Activated CD8-positive, alpha-beta memory T cell treated with anti-CD3 and anti-CD28 coated beads, Interleukin-2, amount 10 ng/mL, durations not matched to agents 7 days and 5 days (primary cell): ENCODE results near the gene SKI. TPM values are rescaled to one million over a fixed set of nuclear protein-coding genes. Genes with fewer than 3 reads are reported as not detected.

Source experiments
- ATAC-seq: fragments of 150-1000 bp; cut with Tn5 transposase; one replicate; pipeline ENCODE4 v1.10.0; 2021; ENCODE audit warnings: moderate library complexity
- CTCF ChIA-PET: fragments of 350-600 bp; sonication (Branson Sonifier 250); formaldehyde crosslinking; loops from one replicate; lab custom pipeline; 2021; ENCODE audit warnings: antibody characterized with exemption; lab: Charles Lee
- DNase-seq: peaks from one replicate; pipeline ENCODE4 v3.0.0-alpha.2; 2020
- H3K27ac Mint-ChIP-seq: one replicate; pipeline ENCODE4 v1.8.0; 2021; ENCODE audit warnings: mild to moderate bottlenecking, mixed read lengths
- H3K27me3 Mint-ChIP-seq: one replicate; pipeline ENCODE4 v1.8.0; 2021; ENCODE audit warnings: mixed read lengths
- H3K36me3 Mint-ChIP-seq: one replicate; pipeline ENCODE4 v1.8.0; 2021; ENCODE audit warnings: mild to moderate bottlenecking, mixed read lengths
- H3K4me1 Mint-ChIP-seq: one replicate; pipeline ENCODE4 v1.8.0; 2021; ENCODE audit warnings: mixed read lengths
- H3K4me3 Mint-ChIP-seq: one replicate; pipeline ENCODE4 v1.8.0; 2021; ENCODE audit warnings: mild to moderate bottlenecking, moderate library complexity, mixed read lengths
- H3K9me3 Mint-ChIP-seq: one replicate; pipeline ENCODE4 v1.8.0; 2022; ENCODE audit warnings: low read depth, mixed read lengths
- total RNA-seq, 2 experiments: library from RNA; stranded (reverse); gene quantifications; one replicate each; pipeline ENCODE4 v1.2.3, GENCODE V29; 2021

Gene SKI
- total RNA-seq, 2 experiments from 2014 or later = 35.0 to 42.9 TPM

DNA sequence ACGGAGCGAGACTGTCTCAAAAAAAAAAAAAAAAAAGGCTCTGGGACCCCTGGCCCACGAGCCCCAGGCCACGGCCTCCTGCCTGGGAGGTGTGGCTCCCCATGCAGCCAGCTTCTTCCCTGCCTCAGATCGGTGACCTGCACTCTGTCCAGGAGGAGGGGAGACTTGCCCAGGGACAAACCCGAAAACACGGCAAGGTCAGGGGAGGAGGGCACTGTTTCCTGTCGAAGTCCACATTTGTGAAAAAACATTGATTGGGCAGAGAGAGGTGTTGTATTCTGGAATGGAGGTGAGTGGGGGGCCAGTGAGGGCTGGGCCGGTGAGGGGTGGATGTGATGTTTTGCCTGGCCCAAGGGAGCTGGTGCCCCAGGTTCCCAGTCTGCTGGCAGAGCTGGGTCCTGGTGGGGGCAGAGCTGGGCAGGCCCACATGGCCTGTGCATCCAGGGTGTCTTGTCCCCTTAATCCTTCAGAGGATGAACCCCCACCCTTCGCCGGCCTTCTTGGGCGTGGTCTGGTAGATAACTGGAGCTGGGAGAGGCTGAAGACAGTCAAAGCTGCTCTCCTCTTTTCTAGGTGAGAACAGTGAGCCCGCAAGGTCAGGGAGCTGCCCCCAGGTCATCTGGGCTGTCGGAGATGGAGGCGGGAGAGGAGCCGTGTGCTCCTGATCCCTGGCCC lies 21.2 kb upstream of the SKI start:
- H3K27ac Mint-ChIP-seq = no peak overlapping the region
- H3K4me3 Mint-ChIP-seq = no peak overlapping the region
- CTCF ChIA-PET = interaction anchor here (0.7 to 1.6 kb wide), 5 partner anchors 10 to 175 kb away, joined by 3 to 7 read pairs (median 4); partner anchors contain the start of gene FAAP20
- DNase-seq = no peak
- peaks cover 8% of the 10 kb centered on the region for H3K4me1 Mint-ChIP-seq
- no peak for ATAC-seq
- no peaks in the 10 kb centered on the region for H3K9me3 Mint-ChIP-seq
- no peaks in the 10 kb centered on the region for H3K27me3 Mint-ChIP-seq
- H3K36me3 Mint-ChIP-seq = no peaks in the 10 kb centered on the region

- Mint-ChIP-seq H3K4me1 (peaks cover 16% of the 10 kb centered on the region), H3K27ac (no peak overlapping the region), H3K9me3 (no peaks in the 10 kb centered on the region), H3K27me3 (no peaks in the 10 kb centered on the region), H3K36me3 (no peaks in the 10 kb centered on the region), H3K4me3 (no peak overlapping the region)
- no peak for DNase-seq
- CTCF ChIA-PET = interaction anchor here (0.8 kb wide), 1 partner anchor 108 kb away, joined by 3 read pairs; no protein-coding TSS in a partner anchor
- ATAC-seq = no peak
Observed at GRCh38 chr1:2208309-2209239, 19.5 kb upstream of the SKI start.

DNA sequence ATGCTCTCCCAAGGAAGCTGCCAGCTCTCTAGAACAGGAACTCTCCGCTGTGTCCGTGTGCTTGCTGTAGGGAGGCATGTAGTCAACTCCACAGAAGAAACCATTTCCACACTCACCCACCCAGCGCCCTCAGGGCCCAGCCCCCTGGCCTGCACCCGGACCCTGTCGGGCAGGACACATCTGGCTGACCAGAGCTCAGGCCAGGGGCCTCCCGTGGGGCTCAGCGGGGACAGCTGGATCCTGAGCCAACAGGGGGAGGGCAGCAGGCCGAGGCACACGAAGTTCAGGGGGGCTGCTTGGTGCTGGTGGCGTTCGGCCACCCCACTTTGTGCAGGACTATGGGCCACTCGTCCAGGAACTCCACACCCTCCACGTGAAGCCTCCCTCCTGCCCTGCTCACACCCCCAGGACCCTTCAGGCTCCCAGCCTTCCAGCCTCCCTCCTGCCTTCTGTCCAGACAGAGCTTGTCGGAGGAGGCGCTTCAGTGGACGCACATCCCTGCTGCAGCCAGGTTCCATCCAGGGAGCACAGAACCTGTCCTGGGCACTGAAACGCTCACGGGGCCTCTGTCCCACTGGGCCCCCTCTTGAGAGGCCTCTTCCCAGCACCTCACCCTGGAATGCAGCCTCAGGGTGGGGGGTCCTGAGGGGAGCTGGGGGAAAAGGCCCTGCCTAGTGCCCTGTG lies 18.6 kb upstream of the SKI start:
- no peak overlapping the region for H3K27ac Mint-ChIP-seq
- no peak for DNase-seq
- no peaks in the 10 kb centered on the region for H3K9me3 Mint-ChIP-seq
- CTCF ChIA-PET = interaction anchor here (0.8 kb wide), 1 partner anchor 107 kb away, joined by 3 read pairs; no protein-coding TSS in a partner anchor
- H3K27me3 Mint-ChIP-seq = no peaks in the 10 kb centered on the region
- H3K4me1 Mint-ChIP-seq = peaks cover 13% of the 10 kb centered on the region
- H3K4me3 Mint-ChIP-seq = no peak overlapping the region
- no peak for ATAC-seq
- no peaks in the 10 kb centered on the region for H3K36me3 Mint-ChIP-seq

GRCh38 chr1:2210084-2210653 lies 17.9 kb upstream of the SKI start:
- CTCF ChIA-PET = no interaction called here
- DNase-seq = no peak
- H3K4me1 Mint-ChIP-seq = peaks cover 13% of the 10 kb centered on the region
- H3K9me3 Mint-ChIP-seq = no peaks in the 10 kb centered on the region
- no peak overlapping the region for H3K4me3 Mint-ChIP-seq
- no peaks in the 10 kb centered on the region for H3K36me3 Mint-ChIP-seq
- no peaks in the 10 kb centered on the region for H3K27me3 Mint-ChIP-seq
- no peak overlapping the region for H3K27ac Mint-ChIP-seq
- no peak for ATAC-seq

- Mint-ChIP-seq H3K27ac (no peak overlapping the region), H3K4me3 (no peak overlapping the region), H3K9me3 (no peaks in the 10 kb centered on the region), H3K27me3 (no peaks in the 10 kb centered on the region), H3K4me1 (peaks cover 12% of the 10 kb centered on the region), H3K36me3 (no peaks in the 10 kb centered on the region)
- DNase-seq (no peak), ATAC-seq (no peak)
- CTCF ChIA-PET = interaction anchor here (2.4 kb wide), 1 partner anchor 171 kb away, joined by 17 read pairs; no protein-coding TSS in a partner anchor
Observed at GRCh38 chr1:2210786-2211185, 17.3 kb upstream of the SKI start.

DNA sequence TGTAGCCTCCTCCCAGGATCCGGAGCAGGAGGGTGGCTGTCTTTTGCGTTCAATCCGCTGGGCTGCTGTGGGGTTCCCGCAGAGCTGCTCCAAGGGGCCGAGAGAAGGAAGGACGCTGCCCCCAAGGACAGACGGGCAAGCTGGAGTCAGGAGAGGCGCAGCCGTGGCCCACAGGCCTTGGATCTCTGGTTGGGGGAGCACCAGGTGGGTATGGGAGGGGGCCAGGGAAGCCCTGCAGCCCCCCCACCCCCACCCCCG lies 15.9 kb upstream of the SKI start:
- H3K36me3 Mint-ChIP-seq = no peaks in the 10 kb centered on the region

DNA sequence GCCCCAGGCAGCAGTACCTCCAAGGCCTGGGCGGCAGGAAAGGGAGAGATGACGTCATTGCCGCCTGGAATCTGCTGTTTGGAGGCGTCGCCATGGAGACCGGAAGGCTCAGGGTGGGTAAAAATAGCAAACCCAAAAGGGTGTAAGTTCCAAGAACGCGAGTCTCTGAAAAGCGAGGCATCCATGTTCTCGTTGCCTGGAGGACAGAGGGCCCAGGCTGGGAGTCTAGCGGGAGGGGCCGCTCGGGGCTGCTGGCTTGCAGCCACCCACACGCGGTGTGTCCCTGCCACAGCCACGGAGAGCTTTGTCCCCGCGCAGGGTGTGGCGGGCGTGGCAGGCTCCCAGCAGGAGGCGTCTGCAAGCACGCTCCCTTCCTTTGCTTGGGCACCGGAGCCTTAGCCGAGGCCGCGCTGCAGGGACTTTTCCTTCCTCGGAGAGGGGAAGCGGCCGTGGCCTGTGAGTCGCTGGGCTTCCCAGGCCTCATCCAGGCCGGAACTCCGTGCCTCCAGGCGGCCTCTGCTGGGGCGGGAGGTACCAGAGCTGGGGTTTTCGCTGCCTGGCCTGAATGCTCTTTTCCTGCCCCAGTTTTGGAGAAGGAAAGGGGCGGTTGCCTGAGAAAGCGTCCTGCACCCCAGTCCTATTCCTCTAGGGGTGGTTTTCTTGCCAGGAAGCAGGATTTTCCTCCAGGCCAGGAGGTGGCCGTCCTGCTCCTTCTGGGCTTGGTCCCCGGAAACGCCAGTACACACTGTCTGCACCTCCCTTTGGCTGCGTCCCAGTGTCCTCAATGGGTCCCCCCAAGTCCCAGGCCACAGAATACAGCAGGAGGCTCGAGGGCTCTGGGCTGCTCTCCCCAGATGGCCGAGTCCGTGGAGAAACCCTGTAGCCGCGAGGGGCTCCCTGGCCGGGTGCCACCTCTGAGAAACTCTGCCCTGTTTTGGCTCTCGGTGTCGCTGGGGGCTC lies 15.3 kb upstream of the SKI start:
- Mint-ChIP-seq H3K27me3 (no peaks in the 10 kb centered on the region), H3K9me3 (no peaks in the 10 kb centered on the region), H3K27ac (peak overlapping the region; percentile 49), H3K4me3 (no peak overlapping the region), H3K4me1 (peaks cover 8% of the 10 kb centered on the region), H3K36me3 (no peaks in the 10 kb centered on the region)
- ATAC-seq = peak; percentile 73
- CTCF ChIA-PET = interaction anchor here (2.0 to 2.4 kb wide), 2 partner anchors 18 to 169 kb away, joined by 7 to 17 read pairs; partner anchors contain the start of gene FAAP20
- peak; percentile 81 for DNase-seq

More for the DNA sequence above, 15.9 kb upstream of the SKI start:
- CTCF ChIA-PET = interaction anchor here (2.0 to 2.4 kb wide), 2 partner anchors 17 to 169 kb away, joined by 7 to 17 read pairs; partner anchors contain the start of gene FAAP20
- no peak for ATAC-seq
- Mint-ChIP-seq H3K9me3 (no peaks in the 10 kb centered on the region), H3K4me1 (peaks cover 8% of the 10 kb centered on the region), H3K27ac (no peak overlapping the region), H3K27me3 (no peaks in the 10 kb centered on the region), H3K4me3 (no peak overlapping the region)
- no peak for DNase-seq

DNA sequence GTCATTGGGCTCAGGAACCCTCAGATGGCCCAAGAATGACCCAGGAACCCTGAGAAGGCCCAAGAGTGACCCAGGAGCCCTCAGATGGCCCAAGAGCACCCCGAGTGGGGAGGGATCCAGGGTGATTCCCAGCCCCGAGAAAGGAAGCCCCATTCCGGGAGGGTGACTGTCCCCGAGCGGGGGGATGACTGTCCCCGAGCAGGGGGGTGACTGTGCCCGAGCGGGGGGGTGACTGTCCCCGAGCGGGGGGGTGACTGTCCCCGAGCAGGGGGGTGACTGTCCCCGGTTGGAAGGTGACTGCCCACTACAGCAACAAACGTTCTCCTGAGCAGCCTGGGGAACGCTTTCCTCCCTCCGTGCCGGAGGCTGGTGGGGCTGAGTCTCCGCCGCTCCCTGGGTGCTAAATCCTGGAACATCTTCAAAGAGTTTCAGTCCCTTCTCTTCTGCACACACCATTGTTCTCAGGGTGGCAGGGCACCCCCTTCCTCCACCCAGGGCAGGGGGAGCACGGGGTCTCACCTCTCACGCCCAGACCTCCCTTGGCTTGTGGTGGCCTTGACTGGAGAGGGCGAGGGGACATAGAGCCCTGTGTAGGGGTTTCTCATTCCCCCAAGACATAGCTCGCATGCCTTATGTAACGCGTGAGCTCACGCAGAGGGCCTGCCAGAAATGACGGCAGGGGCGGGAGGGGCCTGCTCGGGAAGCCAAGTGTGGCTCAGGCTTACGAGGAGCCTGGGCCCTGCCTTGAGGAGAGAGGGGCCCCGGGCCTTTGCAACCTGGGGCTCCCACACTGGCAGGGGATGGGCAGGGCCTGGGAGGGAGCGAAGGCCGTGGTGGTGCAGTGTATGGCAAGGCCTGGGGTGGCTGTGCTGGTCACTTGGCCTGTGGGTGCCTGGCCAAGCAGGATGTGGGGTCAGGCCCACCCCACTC lies 14.3 kb upstream of the SKI start:
- Mint-ChIP-seq H3K4me3 (no peak overlapping the region), H3K9me3 (peaks cover 3% of the 10 kb centered on the region), H3K4me1 (peaks cover 8% of the 10 kb centered on the region), H3K36me3 (no peaks in the 10 kb centered on the region), H3K27ac (no peak overlapping the region), H3K27me3 (peaks cover 5% of the 10 kb centered on the region)
- CTCF ChIA-PET = interaction anchor here (1.4 kb wide), 1 partner anchor 19 kb away, joined by 5 read pairs; the partner anchor contains the start of gene FAAP20
- no peak for ATAC-seq
- no peak for DNase-seq

DNA sequence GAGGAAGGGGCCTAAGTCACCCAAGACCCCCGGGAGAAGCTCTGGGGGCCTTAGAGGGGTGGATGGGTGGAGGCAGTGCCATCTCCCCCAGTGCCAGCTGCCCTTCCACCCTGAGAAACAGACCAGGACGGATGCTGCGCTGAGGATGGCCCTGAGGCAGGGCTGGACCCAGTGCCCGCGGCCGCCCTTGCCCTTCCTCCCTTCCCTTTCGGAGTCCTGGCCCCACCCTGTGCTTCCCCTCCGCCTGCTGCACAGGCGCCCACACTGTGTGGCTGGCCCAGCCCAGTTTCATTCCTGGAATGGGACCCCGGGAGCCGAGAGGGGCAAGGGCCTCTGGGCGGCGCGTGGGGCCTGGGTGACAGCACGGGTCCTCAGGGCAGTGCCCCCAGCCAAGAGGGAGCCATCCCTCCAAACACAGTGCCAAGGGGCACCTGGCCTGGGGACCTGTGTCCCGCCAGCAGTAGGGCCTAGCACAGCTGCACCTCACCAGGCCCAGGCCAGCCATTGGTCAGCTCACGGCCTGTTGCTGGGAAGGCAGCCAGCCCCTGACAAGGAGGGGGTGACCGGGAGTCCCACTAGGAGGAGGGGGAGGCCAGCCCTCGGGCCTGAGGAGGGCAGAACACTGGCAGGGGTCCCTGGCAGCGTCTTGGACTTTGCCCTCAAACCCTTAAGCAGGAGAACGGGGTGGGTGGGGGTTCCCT lies 13.4 kb upstream of the SKI start:
- peaks cover 7% of the 10 kb centered on the region for H3K27me3 Mint-ChIP-seq
- H3K9me3 Mint-ChIP-seq = peaks cover 5% of the 10 kb centered on the region
- no peaks in the 10 kb centered on the region for H3K36me3 Mint-ChIP-seq
- H3K4me1 Mint-ChIP-seq = peaks cover 8% of the 10 kb centered on the region
- H3K27ac Mint-ChIP-seq = no peak overlapping the region
- DNase-seq (no peak), ATAC-seq (no peak)
- no peak overlapping the region for H3K4me3 Mint-ChIP-seq
- CTCF ChIA-PET = interaction anchor here (1.4 kb wide), 1 partner anchor 20 kb away, joined by 5 read pairs; the partner anchor contains the start of gene FAAP20

DNA sequence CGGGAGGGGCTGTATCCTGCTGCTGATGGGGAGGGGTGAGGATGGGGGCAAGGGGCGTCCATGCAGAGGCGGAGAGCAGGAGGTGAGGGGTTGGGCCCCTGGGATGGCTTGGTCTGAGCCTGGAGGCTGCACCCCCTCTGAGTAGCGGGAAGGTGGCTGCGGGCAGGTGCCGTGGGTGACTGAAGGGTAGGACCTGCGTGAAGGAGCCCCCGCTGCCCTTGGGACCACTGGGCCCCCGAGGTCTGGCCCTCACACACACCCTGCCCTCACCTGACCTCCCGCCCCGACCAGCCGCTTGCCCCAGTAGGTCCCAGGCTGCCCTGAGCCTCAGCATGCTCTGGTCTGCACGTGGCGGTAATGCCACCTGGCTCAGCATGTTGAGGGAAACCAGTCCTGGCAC lies 12.8 kb upstream of the SKI start:
- Mint-ChIP-seq H3K4me3 (no peak overlapping the region), H3K36me3 (no peaks in the 10 kb centered on the region), H3K4me1 (peaks cover 8% of the 10 kb centered on the region), H3K27me3 (peaks cover 7% of the 10 kb centered on the region), H3K27ac (no peak overlapping the region), H3K9me3 (peaks cover 5% of the 10 kb centered on the region)
- DNase-seq (no peak), ATAC-seq (no peak)
- CTCF ChIA-PET = no interaction called here
